Skeletal muscle cell (primary cell): ENCODE measurements around the gene EDIL3.
"Not testable (repeated sequence)": the region's sequence is repeated elsewhere in the genome, so short reads cannot be mapped to it uniquely, and the experiment has no call there.

ENCODE experiments used
- DNase-seq: peaks from one replicate; pipeline ENCODE4 v3.0.0-alpha.2; 2010; ENCODE audit warnings: low read depth
- H3K4me3 ChIP-seq: 2 replicates; pipeline ENCODE4 v1.5.1; 2011; ENCODE audit warnings: low read depth, mild to moderate bottlenecking, control low read depth, low read length, moderate library complexity

Gene EDIL3

GRCh38 chr5:84118551-84118950 lies 266.1 kb downstream of the EDIL3 start:
- H3K4me3 ChIP-seq = no peak overlapping the region
- no peak for DNase-seq

DNA sequence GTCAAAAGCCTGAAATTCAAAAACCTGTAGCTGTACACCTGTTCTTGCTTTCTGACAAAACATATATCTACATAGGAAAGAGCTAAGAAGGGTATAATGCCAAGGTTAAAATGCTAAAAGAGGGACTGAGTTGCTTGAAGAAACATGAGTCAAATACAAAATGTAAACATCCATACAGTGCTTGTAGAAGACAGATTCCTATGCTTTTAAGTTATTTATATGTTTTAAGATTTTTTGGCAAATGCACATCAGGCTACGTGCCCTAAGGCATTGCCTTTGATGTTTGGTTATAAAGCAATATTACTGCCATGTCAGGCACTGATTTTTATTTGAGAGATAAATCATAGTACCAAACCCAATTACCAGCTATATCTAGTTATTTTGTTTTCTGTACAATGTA lies 269.0 kb downstream of the EDIL3 start:
- no peak for DNase-seq
- no peak overlapping the region for H3K4me3 ChIP-seq

- no peak overlapping the region for H3K4me3 ChIP-seq
- DNase-seq = no peak
Observed at GRCh38 chr5:84113246-84114105, 271.2 kb downstream of the EDIL3 start.

DNA sequence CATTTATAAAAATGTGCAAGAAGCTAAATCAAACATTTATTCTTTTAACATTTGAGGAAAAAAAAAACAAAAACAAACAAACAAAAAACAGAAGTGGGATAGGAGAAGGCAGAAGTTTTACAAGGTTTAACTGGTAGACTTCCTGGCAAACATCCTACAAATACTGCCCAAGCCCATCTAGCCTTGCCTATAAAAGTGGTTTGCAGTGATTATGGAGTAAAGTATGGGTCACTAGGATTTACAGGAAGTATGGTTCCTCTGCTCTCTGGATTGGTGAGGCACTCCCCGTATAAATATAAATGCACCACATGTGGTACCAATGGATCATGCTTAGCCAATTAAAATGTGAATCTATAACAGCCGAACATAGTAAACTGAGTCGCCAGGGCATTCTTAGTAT lies 291.9 kb downstream of the EDIL3 start:
- no peak overlapping the region for H3K4me3 ChIP-seq
- DNase-seq = no peak

DNA sequence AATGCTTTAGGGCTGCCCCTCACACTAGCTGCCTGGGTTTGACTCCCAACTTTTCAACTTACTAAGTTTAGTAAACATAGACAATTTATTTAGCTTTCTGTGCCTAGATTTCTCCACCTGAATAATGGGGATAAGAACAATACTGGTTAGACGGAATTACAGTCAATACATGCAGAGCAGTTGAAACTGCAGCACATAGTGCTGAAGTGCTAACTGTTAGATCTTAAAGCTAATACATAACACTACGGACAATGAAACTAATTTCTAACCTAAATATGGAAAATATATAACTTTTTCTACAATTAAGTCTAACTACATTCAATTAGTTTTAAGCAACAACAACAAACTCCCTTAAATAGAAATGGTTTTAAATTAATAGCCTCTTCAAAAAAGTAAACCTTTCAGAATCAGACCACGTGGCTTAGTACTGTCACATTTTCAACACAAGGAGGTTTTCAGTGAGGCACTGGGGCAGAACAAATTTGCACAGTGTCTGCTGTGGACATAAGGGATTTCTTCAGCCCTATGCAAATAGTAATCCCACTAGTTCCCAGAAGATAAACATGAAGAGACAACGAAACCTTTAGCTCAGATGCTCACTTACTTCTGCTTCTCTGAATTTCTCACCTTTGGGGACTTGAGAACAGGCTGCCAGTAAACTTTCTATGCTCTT lies 293.4 kb downstream of the EDIL3 start:
- no peak for DNase-seq
- H3K4me3 ChIP-seq = no peak overlapping the region

- no peak for DNase-seq
- no peak overlapping the region for H3K4me3 ChIP-seq
Observed at GRCh38 chr5:84088996-84089395, 295.7 kb downstream of the EDIL3 start.

GRCh38 chr5:84086511-84086910 lies 298.2 kb downstream of the EDIL3 start:
- H3K4me3 ChIP-seq = no peak overlapping the region
- DNase-seq = no peak

- H3K4me3 ChIP-seq = no peak overlapping the region
- DNase-seq = no peak
Observed at GRCh38 chr5:84085387-84086041, 299.2 kb downstream of the EDIL3 start.

GRCh38 chr5:84080908-84081307 lies 303.8 kb downstream of the EDIL3 start:
- H3K4me3 ChIP-seq = no peak overlapping the region

DNA sequence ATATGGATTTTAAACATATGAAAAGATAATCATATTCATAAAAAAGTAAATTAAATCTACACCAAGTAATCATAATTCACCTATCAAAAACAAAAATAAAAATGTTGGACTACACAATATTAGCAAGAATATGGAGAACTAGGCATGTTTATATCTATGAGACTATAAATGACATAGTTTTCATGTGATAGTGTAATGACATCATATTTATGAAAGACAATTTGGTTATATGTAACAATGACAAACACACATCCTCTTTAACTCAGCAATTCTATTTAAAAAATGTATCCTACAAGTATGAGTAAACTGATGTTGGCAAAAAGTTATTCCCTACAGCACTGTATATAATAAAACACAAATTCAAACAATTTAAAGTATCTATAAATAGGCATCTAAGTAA lies 312.3 kb downstream of the EDIL3 start:
- DNase-seq = no peak

More at GRCh38 chr5:84080908-84081307, 303.8 kb downstream of the EDIL3 start:
- DNase-seq = no peak

GRCh38 chr5:84069608-84070179 lies 315.0 kb downstream of the EDIL3 start:
- DNase-seq = no peak
- no peak overlapping the region for H3K4me3 ChIP-seq

More for the DNA sequence above, 312.3 kb downstream of the EDIL3 start:
- H3K4me3 ChIP-seq = no peak overlapping the region

- no peak overlapping the region for H3K4me3 ChIP-seq
- no peak for DNase-seq
Observed at GRCh38 chr5:84063041-84063440, 321.6 kb downstream of the EDIL3 start.

DNA sequence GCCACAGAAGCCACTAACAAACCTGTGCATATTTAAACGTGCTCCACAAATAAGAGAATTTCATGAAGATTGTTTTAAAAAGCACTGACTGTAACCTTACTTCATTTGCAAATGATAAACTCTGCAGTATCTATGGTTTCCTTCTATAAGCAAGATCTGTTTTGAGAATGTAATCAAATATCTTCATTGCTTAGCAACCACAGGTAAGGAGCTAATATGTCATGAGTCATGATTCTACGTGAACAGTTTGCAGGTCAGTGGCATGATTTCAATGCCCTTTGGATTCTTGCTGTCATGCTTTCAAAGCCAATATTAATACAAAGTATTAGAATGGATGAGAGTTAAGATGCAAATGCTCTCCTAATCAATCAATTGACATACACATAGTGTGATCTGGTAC lies 325.0 kb downstream of the EDIL3 start:
- DNase-seq = no peak
- no peak overlapping the region for H3K4me3 ChIP-seq

DNA sequence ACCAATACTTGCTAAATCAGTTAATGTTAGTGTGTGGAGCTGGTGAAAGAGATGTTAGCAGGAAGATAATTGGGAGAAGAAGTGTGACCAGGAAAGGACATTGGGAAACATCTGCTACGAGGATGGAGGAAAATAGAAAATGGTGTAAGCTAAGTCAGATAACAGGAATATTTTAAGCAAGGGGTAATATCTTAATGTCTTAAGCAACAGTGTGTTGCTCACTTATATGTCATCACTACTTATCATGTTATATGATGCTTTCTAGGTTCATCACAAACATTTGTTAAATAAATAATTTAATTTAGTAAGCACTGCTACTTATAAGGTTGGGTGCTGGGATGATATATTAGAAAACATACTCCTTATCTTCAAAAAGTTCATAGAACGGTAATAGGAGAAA lies 326.1 kb downstream of the EDIL3 start:
- H3K4me3 ChIP-seq = no peak overlapping the region
- no peak for DNase-seq

- H3K4me3 ChIP-seq = no peak overlapping the region
- no peak for DNase-seq
Observed at GRCh38 chr5:84057211-84057610, 327.5 kb downstream of the EDIL3 start.

- DNase-seq = no peak
- H3K4me3 ChIP-seq = no peak overlapping the region
Observed at GRCh38 chr5:84045964-84046363, 338.7 kb downstream of the EDIL3 start.

GRCh38 chr5:84036842-84037241 lies 347.8 kb downstream of the EDIL3 start:
- H3K4me3 ChIP-seq = no peak overlapping the region
- no peak for DNase-seq

GRCh38 chr5:84032324-84032723 lies 352.4 kb downstream of the EDIL3 start:
- DNase-seq = no peak
- H3K4me3 ChIP-seq = no peak overlapping the region

- no peak overlapping the region for H3K4me3 ChIP-seq
Observed at GRCh38 chr5:84028093-84028492, 356.6 kb downstream of the EDIL3 start.

DNA sequence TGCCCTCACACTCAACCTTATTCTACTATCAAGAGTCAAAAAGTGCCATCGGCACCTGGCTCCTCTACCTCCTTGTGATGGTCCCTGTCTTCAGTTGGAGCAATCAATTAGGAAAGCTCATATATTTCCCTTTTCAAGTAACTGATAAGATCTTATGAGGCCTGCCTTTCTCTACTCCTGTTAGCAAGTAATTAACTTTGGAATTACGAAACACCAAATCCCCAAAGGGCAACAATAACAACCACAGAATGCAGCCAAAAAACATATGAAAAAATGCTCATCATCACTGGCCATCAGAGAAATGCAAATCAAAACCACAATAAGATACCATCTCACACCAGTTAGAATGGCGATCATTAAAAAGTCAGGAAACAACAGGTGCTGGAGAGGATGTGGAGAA lies 366.2 kb downstream of the EDIL3 start:
- DNase-seq, H3K4me3 ChIP-seq: not testable (repeated sequence)

More at GRCh38 chr5:84028093-84028492, 356.6 kb downstream of the EDIL3 start:
- DNase-seq = no peak
